NCI-H187 (cell line): Measurements from ENCODE around the gene PTPN14.

Experiments used
- DNase-seq, 2 experiments: peaks; one replicate each; lab custom pipeline; 2025; lab: John Stamatoyannopoulos, UW

Gene PTPN14

DNA sequence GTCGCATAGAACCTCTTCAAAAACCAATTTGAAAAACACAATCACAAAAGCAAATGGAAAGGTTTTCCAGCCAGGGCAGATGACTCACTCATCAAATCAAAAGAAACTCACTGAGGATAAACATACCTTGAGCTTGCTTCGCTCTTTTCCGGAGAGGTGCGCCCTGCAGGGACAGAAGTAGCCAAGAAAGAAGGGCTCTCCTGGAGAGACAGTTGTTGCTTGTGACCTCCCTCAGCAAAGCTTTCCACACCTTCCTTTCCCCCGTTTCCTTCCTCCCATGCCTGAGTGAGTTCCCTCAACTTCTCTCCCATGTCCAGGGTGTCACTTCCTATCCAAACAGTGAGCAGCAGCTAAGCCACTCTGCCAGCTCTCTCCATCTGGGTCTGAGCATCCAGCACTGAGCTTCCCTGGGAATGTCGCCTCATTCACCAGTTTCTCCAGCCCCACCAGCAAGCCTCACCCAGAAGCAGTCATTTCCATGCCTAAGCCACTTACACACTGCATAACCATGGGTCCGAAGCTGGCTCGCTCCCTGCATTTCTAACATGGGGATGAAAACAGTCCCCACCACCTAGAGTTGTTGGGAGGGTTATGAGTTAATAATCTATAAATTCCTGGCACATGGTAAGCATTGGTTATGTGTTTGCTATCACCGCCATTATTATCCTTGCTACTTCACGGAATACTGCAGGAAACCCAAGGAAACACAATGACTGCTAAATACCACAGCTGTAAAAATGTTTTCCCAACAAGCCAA, 75.0 kb downstream of the PTPN14 start:
- no peak for DNase-seq

DNA sequence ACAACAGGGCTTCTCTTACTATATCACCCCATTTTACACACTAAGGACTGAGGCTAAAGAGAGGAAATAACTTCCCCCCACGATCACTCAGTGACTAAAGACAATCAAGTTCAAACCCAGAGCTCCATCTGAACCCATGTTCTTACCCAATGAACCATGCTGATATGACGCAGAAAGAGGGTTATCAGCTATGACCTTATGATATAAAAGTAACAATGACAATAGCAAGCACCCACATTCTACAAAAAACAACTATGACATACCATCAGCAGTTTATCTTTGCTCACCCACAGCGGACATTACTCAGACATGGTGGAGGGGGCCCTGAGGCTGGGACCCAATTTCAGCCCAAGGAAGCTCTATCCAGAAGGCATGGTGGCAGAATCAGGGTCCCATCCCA, 75.7 kb downstream of the PTPN14 start:
- no peak for DNase-seq

DNA sequence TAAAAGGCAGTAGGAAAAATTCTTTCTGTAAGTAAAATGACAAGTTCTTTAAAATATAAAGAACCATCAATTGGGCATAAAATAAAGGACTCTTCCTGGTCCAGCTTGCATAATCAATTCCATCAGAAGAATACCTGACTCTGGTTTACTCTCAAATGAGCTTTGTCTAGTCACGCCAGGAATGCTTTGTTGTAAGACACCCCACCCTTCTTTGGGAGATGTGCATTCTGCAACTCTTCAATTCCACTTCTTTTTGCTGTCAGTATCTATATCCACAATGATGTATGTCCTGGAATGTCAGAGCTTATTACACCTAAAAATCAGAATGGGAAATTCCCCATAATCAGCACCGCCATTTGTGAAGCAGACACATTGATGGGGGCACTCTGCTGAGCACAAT, 76.1 kb downstream of the PTPN14 start:
- DNase-seq, result no peak

GRCh38 chr1:214474467-214474866, 76.9 kb downstream of the PTPN14 start:
- no peak for DNase-seq

DNA sequence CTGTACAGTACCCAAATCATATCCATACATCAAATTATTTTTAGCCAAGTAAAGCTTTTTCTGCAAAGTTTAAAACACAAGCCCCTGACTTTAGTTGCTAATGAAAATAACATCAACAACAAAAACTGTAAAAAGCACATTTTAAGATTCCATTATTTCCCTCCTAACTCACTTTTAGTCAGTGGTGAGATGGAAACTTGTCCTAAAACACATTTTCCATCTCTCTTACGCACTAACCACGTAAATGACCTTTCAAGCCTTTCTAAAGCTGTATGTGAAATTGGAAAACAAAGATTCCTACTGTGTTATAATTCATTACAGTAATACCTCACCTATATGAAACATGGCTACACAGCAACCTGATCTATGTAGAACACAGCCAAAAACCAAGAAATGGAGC, 77.5 kb downstream of the PTPN14 start:
- DNase-seq, result no peak

- DNase-seq, result no peak
Observed at GRCh38 chr1:214473387-214473786, 78.0 kb downstream of the PTPN14 start.

DNA sequence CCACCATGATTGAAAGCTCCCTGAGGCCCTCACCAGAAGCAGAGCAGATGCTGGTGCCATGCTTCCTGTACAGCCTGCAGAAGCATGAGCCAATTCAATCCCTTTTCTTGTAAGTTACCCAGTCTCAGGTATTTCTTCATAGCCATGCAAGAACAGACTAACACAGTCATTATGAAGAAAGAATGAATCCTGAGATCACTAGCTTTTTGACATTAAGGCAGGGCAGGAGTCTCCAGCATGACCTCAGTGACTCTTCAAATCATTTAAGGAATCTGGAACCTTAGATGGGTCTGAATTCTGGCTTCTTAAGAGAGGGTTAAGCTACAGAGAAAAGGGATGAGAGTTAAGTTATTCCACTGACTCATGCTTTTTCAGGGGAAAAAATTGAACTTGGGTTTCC, 79.0 kb downstream of the PTPN14 start:
- DNase-seq, result no peak

GRCh38 chr1:214471458-214471857, 79.9 kb downstream of the PTPN14 start:
- DNase-seq, result no peak

DNA sequence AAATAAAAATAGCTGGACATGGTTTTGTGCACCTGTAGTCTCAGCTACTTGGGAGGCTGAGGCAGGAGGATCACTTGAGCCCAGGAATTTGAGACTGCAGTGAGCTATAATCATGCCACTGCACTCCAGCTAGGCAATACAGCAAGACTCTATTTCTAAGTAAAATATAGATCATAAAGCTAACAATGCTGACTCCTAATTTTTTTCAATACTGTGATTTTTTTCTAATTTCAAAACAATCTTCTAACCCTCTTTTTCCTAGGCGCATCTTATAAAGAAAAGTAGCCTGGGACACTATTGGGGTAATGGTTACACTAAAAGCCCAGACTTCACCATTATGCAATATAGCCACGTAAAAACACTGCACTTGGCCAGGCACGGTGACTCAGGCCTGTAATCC, 81.3 kb downstream of the PTPN14 start:
- DNase-seq, result no peak

GRCh38 chr1:214469290-214469689, 82.1 kb downstream of the PTPN14 start:
- DNase-seq, result no peak

DNA sequence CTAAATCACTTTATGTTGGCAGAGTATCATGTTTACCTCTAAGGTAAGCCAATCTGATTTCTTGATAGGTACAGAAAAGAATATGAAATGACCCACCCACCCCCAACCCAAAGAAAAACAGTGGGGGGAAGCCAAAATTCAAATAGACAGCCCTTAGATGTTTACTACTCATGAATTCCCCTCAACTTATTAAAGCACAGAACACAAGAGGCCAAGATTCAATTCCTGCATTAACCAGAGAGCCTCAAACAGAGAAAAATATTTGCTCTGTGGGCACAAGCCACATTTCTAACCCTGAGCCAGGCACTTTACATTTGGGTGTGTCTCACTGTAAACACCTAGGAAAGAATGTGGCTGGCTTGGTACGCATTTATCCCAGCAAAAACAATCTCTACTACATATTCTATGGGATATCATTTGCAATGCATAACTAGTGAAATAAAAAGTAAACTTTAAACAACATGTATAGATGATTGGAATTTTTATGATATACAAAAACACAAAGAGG, 84.3 kb downstream of the PTPN14 start:
- no peak for DNase-seq

DNA sequence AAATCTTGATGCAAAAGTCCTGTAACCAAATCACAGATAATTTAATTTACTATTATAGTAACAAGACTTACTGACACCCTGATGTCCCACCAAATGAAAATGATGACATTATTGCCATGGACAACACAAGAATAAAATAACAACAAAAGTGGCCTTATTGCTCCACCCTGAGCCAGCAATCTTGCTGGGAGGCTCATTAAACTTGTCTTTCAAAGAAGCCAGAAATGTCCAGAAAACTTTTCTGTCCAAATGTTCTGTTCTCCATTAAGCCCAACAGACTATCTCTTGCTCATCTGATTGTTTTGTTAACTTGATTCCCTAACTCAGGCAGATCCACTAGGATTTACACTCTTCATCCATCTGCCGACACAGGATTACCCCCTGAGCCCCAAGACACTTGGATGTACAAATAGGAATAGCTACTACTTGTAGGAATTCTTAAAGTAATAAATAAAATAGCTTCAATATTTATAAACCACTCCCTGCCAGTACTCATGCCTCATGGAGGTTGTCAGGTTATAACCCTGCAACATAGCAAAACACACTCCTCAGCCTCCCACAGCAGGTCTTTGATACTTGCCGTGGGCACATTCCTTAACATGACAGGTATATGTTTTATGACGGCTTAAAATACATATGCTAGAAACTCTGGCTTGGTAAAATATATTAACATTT, 84.9 kb downstream of the PTPN14 start:
- no peak for DNase-seq

- no peak for DNase-seq
Observed at GRCh38 chr1:214464445-214465287, 86.7 kb downstream of the PTPN14 start.

DNA sequence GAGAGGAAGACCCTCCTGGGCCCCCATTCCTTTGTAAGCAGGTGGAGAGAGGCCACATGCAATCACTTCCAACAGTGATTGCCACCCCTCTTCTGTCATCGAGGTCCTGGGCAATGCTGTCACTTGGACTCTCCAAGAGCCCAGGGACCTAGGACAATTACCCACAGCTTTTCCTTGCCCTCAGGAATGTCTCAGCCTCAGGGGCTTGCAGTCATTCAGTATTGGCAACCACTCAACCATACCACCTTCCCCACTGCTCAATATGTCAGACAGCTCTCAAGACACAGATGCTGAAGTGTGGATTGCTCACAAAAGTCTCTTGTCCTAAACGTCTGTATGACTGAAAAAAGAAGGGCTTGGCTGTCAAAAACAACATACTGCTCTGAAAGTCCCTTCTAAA, 87.8 kb downstream of the PTPN14 start:
- no peak for DNase-seq

DNA sequence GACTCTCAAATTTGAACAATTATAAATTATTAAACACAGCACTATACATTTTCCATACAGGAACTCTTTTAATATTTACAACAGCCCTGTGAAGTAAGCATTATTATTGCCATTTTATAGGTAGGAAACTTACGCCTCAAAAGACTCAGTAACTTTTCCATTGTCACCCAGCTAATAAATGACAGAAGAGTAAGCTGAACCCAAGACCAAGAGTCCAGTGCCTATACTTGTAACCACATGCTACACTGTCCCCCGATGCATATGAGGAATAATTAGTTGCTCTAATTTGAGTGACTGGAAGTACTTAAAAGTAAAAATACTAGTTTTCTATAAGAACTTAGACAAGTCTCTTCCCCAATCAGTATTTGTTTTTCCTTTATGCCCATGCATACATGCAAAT, 88.5 kb downstream of the PTPN14 start:
- no peak for DNase-seq

DNA sequence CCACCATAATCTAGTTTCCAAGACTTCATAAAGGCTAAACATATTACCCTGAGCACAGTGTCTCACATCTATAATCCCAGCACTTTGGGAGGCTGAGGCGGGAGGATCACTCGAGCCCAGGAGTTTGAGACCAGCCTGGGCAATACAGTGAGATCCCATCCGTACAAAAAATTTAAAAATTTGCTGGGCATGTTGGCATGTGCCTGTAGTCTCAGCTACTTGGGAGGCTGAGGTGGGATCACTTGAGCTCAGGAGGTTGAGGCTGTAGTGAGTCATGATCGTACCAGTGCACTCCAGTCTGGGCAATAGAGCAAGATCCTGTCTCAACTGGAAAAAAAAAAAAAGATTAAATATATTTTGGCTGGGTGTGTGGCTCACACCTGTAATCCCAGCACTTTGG, 90.1 kb downstream of the PTPN14 start:
- DNase-seq, result no peak

DNA sequence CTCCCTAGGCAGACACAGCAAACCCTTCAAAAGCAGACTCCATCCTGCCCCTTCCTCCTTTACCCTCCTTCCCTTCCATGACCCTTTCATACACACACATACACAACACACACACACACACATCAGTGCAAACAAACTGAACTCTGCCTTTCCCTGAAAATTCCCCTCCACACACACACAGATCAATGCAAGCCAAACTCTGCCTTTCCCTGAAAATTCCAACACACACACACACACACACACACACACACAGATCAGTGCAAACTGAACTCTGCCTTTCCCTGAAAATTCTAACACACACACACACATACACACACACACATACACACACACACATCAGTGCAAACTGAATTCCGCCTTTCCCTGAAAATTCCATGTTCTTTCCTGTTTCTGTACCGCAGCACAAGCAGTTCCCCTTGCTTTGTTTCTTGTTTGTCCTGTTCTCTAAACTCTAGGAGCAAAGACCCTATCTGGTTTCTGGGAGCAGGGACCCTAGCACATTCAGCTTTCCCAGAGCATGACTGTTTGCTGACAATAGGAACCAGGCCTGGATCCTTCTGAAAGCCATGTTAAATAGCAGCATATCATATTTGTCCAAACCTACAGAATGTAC, 91.0 kb downstream of the PTPN14 start:
- no peak for DNase-seq

DNA sequence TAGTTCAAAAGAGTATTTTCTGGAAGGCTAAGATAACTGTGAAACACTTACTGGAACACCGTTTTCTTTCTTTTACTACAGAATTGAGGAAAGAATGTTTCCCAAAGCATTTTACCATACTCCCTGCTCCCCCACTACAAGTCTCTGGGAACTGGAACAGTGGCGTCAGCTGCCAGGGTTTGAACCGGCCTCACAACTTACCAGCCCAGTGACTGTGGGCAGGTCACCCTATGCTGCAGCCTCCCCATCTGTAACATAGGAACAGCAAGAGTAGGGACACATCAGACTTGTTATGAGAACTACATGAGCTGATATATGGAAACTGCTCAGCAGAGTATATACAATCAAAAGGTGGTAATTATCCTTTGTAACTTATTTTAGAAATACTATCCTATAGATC, 91.5 kb downstream of the PTPN14 start:
- no peak for DNase-seq

DNA sequence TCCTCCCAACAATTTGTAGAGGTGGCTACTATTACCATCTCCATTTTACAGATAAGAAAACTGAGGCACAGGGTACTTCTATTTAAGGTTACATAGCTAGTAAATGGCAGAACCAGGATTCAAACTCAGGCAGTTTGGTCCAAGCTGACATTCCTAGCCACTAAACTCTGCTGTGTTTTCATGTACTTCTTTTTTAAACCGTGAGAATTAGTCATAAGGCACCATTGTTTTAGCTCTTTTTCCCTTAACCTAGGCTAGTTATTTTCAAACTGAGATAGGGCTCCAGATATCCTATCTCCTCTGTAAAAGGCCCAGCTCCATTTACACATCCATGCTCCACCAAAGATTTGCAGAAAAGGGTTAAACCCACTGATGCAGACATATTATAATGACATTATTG, 92.9 kb downstream of the PTPN14 start:
- no peak for DNase-seq

DNA sequence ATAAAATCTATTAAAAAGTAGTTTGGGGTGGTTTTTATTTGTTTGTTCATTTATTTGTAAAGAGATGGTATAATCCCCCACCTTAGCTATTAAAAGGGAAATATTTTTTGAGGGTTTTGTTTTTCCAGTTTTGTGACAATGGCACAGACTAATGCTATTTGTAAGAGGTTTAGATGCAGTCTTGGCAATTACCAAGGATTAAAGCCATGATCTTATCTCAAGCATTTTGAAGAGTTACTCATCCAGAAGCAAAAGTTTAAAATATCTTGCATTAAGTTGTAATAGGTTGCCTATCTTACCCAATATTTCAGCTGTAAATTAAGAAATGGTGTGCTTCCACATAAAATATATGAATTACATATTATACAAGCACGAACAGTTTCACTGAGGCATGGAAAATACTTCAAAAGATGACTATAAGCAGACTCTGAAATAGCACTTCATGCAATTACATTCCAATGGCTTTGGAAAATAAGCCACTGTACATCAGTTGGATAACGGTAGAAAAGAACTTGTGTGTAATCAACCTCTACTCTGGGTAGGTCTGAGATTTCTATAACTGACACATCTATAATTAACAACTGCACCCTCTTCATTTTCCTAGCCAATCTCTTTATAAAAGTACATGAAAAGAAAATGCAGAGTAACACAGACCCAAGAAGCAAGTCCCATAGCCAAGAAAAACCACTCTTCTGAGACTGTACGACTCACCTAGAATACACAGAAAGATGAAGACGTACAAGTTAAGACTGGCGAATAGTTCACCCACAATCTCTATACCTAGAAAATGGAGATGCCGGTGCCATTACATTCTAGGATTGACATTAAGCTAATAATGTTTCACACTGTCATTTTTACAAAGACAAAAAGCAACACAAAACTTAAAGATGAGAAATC, 95.2 kb downstream of the PTPN14 start:
- no peak for DNase-seq

GRCh38 chr1:214455479-214455878, 95.9 kb downstream of the PTPN14 start:
- DNase-seq, result no peak
